KMS-11 (cell line): ENCODE measurements around the gene GLRA3.
"Not testable (repeated sequence)": the region's sequence is repeated elsewhere in the genome, so short reads cannot be mapped to it uniquely, and the experiment has no call there.

Experiments used
- H2AFZ ChIP-seq: fragments of 200-600 bp; sonication (generic); 2 replicates; pipeline ENCODE4 v1.6.1; 2016; ENCODE audit warnings: antibody characterized with exemption, mixed run types, low read depth
- H3K27ac ChIP-seq: fragments of 200-600 bp; sonication (generic); 2 replicates; pipeline ENCODE4 v1.6.1; 2016; ENCODE audit warnings: mild to moderate bottlenecking, mixed run types
- H3K27me3 ChIP-seq: fragments of 200-600 bp; sonication (generic); 2 replicates; pipeline ENCODE4 v1.6.1; 2017; ENCODE audit warnings: mild to moderate bottlenecking, low read depth, mixed run types, moderate library complexity; ENCODE audit not compliant: insufficient read depth
- H3K36me3 ChIP-seq: fragments of 200-600 bp; sonication (generic); 2 replicates; pipeline ENCODE4 v1.6.1; 2017; ENCODE audit warnings: mild to moderate bottlenecking, mixed run types; ENCODE audit not compliant: insufficient read depth
- H3K4me1 ChIP-seq: fragments of 200-600 bp; sonication (generic); 2 replicates; pipeline ENCODE4 v1.6.1; 2016; ENCODE audit warnings: mild to moderate bottlenecking, low read depth, mixed run types; ENCODE audit not compliant: poor library complexity, severe bottlenecking
- H3K4me2 ChIP-seq: fragments of 200-600 bp; sonication (generic); 2 replicates; pipeline ENCODE4 v1.7.0; 2016; ENCODE audit warnings: mild to moderate bottlenecking, mixed run types
- H3K4me3 ChIP-seq: fragments of 200-600 bp; sonication (generic); IDR thresholded peaks from 2 replicates; pipeline ENCODE4 v1.6.1; 2017; ENCODE audit warnings: low read depth, low read length, mixed read lengths; ENCODE audit not compliant: insufficient read depth
- H3K79me2 ChIP-seq: fragments of 200-600 bp; sonication (generic); 2 replicates; pipeline ENCODE4 v1.6.1; 2016; ENCODE audit warnings: low read depth, mixed run types; ENCODE audit not compliant: insufficient read depth
- H3K9ac ChIP-seq: fragments of 200-600 bp; sonication (generic); 2 replicates; pipeline ENCODE4 v1.6.1; 2016; ENCODE audit warnings: mild to moderate bottlenecking, mixed run types
- H4K20me1 ChIP-seq: fragments of 200-600 bp; sonication (generic); 2 replicates; pipeline ENCODE4 v1.6.1; 2016; ENCODE audit warnings: mild to moderate bottlenecking, mixed run types; ENCODE audit not compliant: insufficient read depth
- CTCF ChIP-seq: fragments of 200-600 bp; sonication (generic); conservative IDR thresholded peaks from 2 replicates; pipeline ENCODE4 v1.6.1; 2017; ENCODE audit warnings: low read depth, mild to moderate bottlenecking, antibody characterized with exemption, low read length, moderate library complexity, mixed read lengths

The GLRA3 gene

GRCh38 chr4:174635732-174636131 lies 193.3 kb downstream of the GLRA3 start:
- TF ChIP-seq CTCF, result no peak

GRCh38 chr4:174633399-174633798 lies 195.6 kb downstream of the GLRA3 start:
- no peak overlapping the region for H3K4me3 ChIP-seq
- H3K27ac ChIP-seq, result no peak overlapping the region
- no peaks in the 10 kb centered on the region for H3K36me3 ChIP-seq
- H3K4me1 ChIP-seq, result no peaks in the 10 kb centered on the region
- no peaks in the 10 kb centered on the region for H3K79me2 ChIP-seq
- TF ChIP-seq CTCF, result no peak
- no peak overlapping the region for H2AFZ ChIP-seq
- no peaks in the 10 kb centered on the region for H3K27me3 ChIP-seq
- H4K20me1 ChIP-seq, result no peaks in the 10 kb centered on the region
- H3K9ac ChIP-seq, result no peak overlapping the region
- H3K4me2 ChIP-seq, result no peak overlapping the region

More at GRCh38 chr4:174635732-174636131, 193.3 kb downstream of the GLRA3 start:
- Histone ChIP-seq H3K4me3 (no peak overlapping the region), H3K36me3 (no peaks in the 10 kb centered on the region), H3K9ac (no peak overlapping the region), H3K27ac (no peak overlapping the region), H3K4me1 (peaks cover 6% of the 10 kb centered on the region), H3K4me2 (no peak overlapping the region), H3K27me3 (no peaks in the 10 kb centered on the region), H3K79me2 (no peaks in the 10 kb centered on the region), H2AFZ (no peak overlapping the region), H4K20me1 (no peaks in the 10 kb centered on the region)

- Histone ChIP-seq H3K4me2 (no peak overlapping the region), H3K4me3 (no peak overlapping the region), H3K27me3 (no peaks in the 10 kb centered on the region), H3K36me3 (no peaks in the 10 kb centered on the region), H3K79me2 (no peaks in the 10 kb centered on the region), H3K9ac (no peak overlapping the region), H3K4me1 (no peaks in the 10 kb centered on the region), H4K20me1 (no peaks in the 10 kb centered on the region), H3K27ac (no peak overlapping the region), H2AFZ (no peak overlapping the region)
- TF ChIP-seq CTCF, result peak; percentile 78
Observed at GRCh38 chr4:174631901-174632758, 196.9 kb downstream of the GLRA3 start.

GRCh38 chr4:174629907-174630450 lies 199.1 kb downstream of the GLRA3 start:
- H3K4me1 ChIP-seq, H3K79me2 ChIP-seq, H3K9ac ChIP-seq, H3K36me3 ChIP-seq, H3K27ac ChIP-seq, H3K27me3 ChIP-seq, H3K4me3 ChIP-seq, H2AFZ ChIP-seq, H3K4me2 ChIP-seq, H4K20me1 ChIP-seq: not testable (repeated sequence)

GRCh38 chr4:174629265-174629664 lies 199.8 kb downstream of the GLRA3 start:
- H2AFZ ChIP-seq, result no peak overlapping the region
- TF ChIP-seq CTCF, result no peak
- H4K20me1 ChIP-seq, result no peaks in the 10 kb centered on the region
- H3K27ac ChIP-seq, result no peak overlapping the region
- H3K36me3 ChIP-seq, result no peaks in the 10 kb centered on the region
- H3K4me1 ChIP-seq, result no peaks in the 10 kb centered on the region
- no peaks in the 10 kb centered on the region for H3K79me2 ChIP-seq
- no peak overlapping the region for H3K4me3 ChIP-seq
- no peaks in the 10 kb centered on the region for H3K27me3 ChIP-seq
- H3K9ac ChIP-seq, result no peak overlapping the region
- H3K4me2 ChIP-seq, result no peak overlapping the region
